BJ (cell line): Measurements from ENCODE around the gene L1CAM. TPM values are rescaled to one million over a fixed set of nuclear protein-coding genes. Genes with fewer than 3 reads are reported as not detected.

Source experiments
- CTCF ChIA-PET: fragments of 350-600 bp; formaldehyde crosslinking; extraction: SDS; loops from one replicate; lab custom pipeline; 2021; ENCODE audit warnings: antibody characterized with exemption, inconsistent platforms; lab: Yijun Ruan, JAX
- POLR2A ChIA-PET: fragments of 300-600 bp; sonication (Branson Sonifier 250); formaldehyde crosslinking; extraction: SDS; loops from one replicate; lab custom pipeline; 2021; ENCODE audit warnings: antibody characterized with exemption; lab: Charles Lee
- DNase-seq: peaks from one replicate; pipeline ENCODE4 v3.0.0-alpha.2; 2011; ENCODE audit warnings: low read depth
- H3K27me3 ChIP-seq: 2 replicates; pipeline ENCODE4 v1.6.0; 2011; ENCODE audit warnings: low read length; ENCODE audit not compliant: control insufficient read depth, insufficient read depth
- H3K36me3 ChIP-seq: 2 replicates; pipeline ENCODE4 v1.5.1; 2011; ENCODE audit warnings: low read length; ENCODE audit not compliant: control insufficient read depth, insufficient read depth
- H3K4me3 ChIP-seq: 2 replicates; pipeline ENCODE4 v1.5.1; 2011; ENCODE audit warnings: low read depth, mild to moderate bottlenecking, control low read depth, low read length
- polyA plus RNA-seq: library from polyadenylated mRNA; depleted of rRNA; stranded (reverse); fragments of >200 nt; gene quantifications from 2 replicates; pipeline ENCODE4 v1.2.3, GENCODE V29; 2011
- TF ChIP-seq, protein P1 (sequence below): IDR thresholded peaks from 2 replicates; pipeline ENCODE4 v1.5.1; 2011; ENCODE audit warnings: low read depth, mild to moderate bottlenecking, control low read depth, inconsistent platforms, low read length, moderate library complexity; ENCODE audit not compliant: insufficient read depth

L1CAM gene
- polyA plus RNA-seq, 1 experiment = 62.0 TPM

DNA sequence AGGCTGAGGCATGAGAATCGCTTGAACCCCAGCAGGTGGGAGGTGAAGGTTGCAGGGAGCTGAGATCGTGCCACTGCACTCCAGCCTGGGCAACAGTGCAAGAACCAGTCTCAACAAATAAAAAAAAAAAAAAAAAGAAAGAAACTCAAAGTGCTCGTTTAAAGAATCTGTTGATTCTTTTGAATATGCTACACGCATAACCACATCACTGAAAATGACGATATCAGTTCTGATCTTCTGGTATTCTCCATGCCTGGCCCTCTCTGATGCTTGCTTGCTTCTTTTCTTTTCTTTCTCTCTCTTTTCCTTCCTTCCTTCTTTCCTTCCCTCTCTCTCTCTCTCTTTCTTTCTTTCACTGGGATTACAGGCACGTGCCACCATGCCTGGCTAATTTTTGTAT is 25.8 kb upstream of the L1CAM start:
- POLR2A ChIA-PET = no interaction called here
- no peak overlapping the region for H3K4me3 ChIP-seq
- CTCF ChIA-PET = interaction anchor here (1.3 to 5.1 kb wide), 2 partner anchors 10 to 35 kb away, joined by 3 to 26 read pairs; no protein-coding TSS in a partner anchor
- no peaks in the 10 kb centered on the region for H3K27me3 ChIP-seq
- TF ChIP-seq, protein P1, sequence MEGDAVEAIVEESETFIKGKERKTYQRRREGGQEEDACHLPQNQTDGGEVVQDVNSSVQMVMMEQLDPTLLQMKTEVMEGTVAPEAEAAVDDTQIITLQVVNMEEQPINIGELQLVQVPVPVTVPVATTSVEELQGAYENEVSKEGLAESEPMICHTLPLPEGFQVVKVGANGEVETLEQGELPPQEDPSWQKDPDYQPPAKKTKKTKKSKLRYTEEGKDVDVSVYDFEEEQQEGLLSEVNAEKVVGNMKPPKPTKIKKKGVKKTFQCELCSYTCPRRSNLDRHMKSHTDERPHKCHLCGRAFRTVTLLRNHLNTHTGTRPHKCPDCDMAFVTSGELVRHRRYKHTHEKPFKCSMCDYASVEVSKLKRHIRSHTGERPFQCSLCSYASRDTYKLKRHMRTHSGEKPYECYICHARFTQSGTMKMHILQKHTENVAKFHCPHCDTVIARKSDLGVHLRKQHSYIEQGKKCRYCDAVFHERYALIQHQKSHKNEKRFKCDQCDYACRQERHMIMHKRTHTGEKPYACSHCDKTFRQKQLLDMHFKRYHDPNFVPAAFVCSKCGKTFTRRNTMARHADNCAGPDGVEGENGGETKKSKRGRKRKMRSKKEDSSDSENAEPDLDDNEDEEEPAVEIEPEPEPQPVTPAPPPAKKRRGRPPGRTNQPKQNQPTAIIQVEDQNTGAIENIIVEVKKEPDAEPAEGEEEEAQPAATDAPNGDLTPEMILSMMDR = no peak
- DNase-seq = no peak
- no peaks in the 10 kb centered on the region for H3K36me3 ChIP-seq

DNA sequence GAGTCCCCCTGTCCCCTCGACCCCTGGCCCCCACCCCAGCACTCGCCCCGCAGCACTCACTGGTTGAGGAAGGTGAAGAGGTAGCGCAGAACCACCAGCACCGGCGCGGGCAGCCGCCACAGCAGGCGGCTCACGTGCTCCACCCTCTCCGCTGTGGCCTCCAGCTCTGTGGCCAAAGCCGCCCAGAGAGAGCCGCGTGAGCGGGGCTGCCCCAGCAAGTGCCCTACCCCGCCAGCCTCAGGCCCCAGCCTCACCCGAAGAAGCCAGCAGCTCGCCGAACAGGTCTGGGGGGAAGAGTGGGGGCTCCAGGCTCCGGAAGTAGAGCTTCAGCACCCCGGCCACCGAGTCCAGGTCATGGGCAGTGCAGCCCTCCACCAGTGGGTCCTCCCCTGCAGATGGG is 24.5 kb upstream of the L1CAM start:
- ChIA-PET POLR2A (no interaction called here), CTCF (interaction anchor here (0.6 to 5.1 kb wide), 3 partner anchors 12 to 99 kb away, joined by 3 to 26 read pairs (median 4); no protein-coding TSS in a partner anchor)
- Histone ChIP-seq H3K4me3 (no peak overlapping the region), H3K27me3 (no peaks in the 10 kb centered on the region), H3K36me3 (no peaks in the 10 kb centered on the region)
- TF ChIP-seq, protein P1 = no peak
- no peak for DNase-seq

DNA sequence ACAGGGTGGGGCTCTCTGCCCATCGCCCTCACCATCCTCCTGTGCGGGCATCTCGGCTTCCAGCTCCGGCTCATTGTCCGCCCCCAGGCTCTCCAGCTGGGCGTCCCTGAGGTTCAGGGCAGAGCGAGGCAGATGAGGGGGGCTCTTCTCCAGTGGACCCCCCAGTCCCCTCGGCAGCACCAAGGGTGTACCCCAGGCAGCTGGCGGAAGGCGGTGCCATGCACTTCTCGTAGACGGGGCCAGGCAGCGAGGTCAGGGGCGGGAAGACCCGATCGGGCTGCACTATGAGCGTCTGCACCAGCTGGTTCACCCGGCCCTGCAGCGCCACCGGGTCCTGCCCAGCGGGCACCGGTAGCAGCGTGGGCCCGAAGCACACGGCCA is 24.0 kb upstream of the L1CAM start:
- ChIA-PET POLR2A (no interaction called here), CTCF (interaction anchor here (5.1 kb wide), 1 partner anchor 12 kb away, joined by 26 read pairs; no protein-coding TSS in a partner anchor)
- Histone ChIP-seq H3K27me3 (no peaks in the 10 kb centered on the region), H3K4me3 (no peak overlapping the region), H3K36me3 (no peaks in the 10 kb centered on the region)
- DNase-seq = no peak
- TF ChIP-seq, protein P1 = no peak

DNA sequence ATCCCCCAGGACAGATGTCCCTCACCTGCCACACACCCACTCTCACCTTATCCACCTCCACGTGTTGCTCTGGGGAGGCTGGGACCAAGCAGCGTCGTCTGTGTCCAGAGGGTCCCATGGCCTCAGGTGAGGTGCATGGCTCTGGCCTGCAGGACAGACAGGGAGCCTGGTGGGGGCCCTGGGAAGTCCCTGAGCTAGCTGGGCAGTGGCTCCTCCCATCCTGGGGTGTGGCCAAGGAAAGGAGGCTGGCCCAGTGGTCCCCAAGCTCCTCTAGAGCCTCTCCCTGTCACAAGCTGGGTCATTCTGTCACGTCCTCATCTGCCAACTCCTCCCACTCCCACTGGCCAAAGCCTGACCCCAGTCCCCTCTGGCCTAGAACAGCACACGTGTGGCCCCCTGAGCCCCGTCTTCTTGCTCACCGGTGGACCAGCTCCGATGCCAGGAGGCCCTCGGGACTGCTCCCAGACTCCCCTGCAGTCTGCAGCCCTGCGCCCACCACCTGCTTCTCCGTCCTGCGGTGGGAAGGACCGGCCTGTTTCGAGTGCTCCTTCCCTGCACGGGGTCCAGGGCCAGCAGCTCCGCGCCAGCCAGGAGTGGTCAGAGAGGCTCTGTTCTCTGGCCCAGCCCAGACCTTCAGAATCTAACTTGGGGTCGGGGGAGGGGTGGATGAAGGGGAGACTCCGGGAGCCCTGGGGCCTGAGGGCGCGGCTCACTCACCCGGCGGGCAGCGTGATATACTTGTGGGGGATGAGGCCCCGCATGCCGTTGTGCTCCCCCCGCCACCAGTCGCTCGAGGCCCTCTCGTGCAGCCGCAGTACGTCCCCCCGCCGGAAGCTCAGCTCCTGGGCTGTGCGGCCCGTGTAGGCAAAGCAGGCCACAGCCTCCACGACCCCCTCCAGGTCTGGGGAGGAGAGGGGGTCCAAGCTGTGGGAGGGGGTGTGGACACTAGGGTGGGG is 23.3 kb upstream of the L1CAM start:
- POLR2A ChIA-PET = no interaction called here
- H3K27me3 ChIP-seq = no peaks in the 10 kb centered on the region
- TF ChIP-seq, protein P1 = no peak
- no peaks in the 10 kb centered on the region for H3K36me3 ChIP-seq
- DNase-seq = no peak
- CTCF ChIA-PET = interaction anchor here (5.1 kb wide), 1 partner anchor 13 kb away, joined by 26 read pairs; no protein-coding TSS in a partner anchor
- no peak overlapping the region for H3K4me3 ChIP-seq

DNA sequence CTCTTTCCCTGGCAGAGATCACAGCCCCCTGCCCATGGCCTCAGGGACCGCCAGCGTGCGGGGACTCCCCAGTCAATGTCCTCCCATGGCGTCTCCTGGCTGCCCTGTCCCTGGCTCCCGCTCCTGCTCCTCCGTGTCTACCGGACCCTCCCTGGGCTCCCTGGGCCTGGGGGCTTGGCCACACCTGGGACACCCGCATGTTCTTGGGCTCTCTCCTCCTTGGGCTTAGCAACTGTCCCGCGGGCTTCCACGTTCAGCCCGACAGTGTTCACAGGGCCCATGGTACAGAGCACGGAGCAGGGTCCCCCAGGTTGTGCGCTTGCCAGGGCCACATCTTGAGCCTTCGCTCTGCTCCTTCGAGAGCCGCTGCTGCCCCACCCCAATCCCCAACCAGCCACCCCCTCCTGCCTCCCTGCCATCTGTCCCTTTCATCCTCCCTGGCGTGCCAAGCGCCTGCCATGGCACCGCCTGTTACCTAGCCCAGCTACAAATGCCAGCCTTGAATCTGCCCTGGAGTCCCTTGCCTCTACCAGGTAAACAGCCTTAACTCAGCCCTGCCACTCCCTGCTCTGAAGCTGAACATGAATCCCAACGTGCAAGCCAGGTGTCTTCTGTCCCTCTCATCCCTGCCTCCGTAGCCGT is 22.4 kb upstream of the L1CAM start:
- ChIA-PET CTCF (no interaction called here), POLR2A (no interaction called here)
- Histone ChIP-seq H3K27me3 (no peaks in the 10 kb centered on the region), H3K4me3 (no peak overlapping the region), H3K36me3 (no peaks in the 10 kb centered on the region)
- TF ChIP-seq, protein P1 = no peak
- DNase-seq = no peak
